Panc1 (cell line): ENCODE results near the gene GALNTL6. TPM values are rescaled to one million over a fixed set of nuclear protein-coding genes. Genes with fewer than 3 reads are reported as not detected.

Source experiments
- ATAC-seq: fragments of 200-7000 bp; cut with Tn5 transposase; 2 replicates; pipeline ENCODE4 v1.9.1; 2020; ENCODE audit warnings: mild to moderate bottlenecking, moderate library complexity
- BruUV-seq: library from RNA; stranded (reverse); fragments of 400-500 nt; replicated peaks from 2 replicates; lab custom pipeline; 2021; lab: Mats Ljungman, UMichigan
- CTCF ChIA-PET: fragments of 300-600 bp; sonication (Branson Sonifier 250); formaldehyde crosslinking; loops from one replicate; lab custom pipeline; 2022; ENCODE audit warnings: antibody characterized with exemption; lab: Charles Lee
- POLR2A ChIA-PET: fragments of 300-600 bp; sonication (Branson Sonifier 250); formaldehyde crosslinking; loops from one replicate; lab custom pipeline; 2022; ENCODE audit warnings: antibody characterized with exemption; lab: Charles Lee
- DNase-seq: peaks from one replicate; pipeline ENCODE4 v3.0.0-alpha.2; 2010; ENCODE audit warnings: low read depth, low spot score
- H3K27ac ChIP-seq: 2 replicates; pipeline ENCODE4 v1.5.1; 2011; ENCODE audit warnings: mild to moderate bottlenecking, low read length, inconsistent platforms
- H3K27me3 ChIP-seq: fragments of 200-500 bp; sonication (Bioruptor generic); 2 replicates; pipeline ENCODE4 v1.6.0; 2014; ENCODE audit warnings: low read length, inconsistent platforms; ENCODE audit not compliant: control insufficient read depth, insufficient read depth
- H3K36me3 ChIP-seq: fragments of 200-500 bp; sonication (Bioruptor generic); 2 replicates; pipeline ENCODE4 v1.5.1; 2014; ENCODE audit warnings: inconsistent platforms, mild to moderate bottlenecking, low read length, moderate library complexity; ENCODE audit not compliant: control insufficient read depth, insufficient read depth
- H3K4me1 ChIP-seq: 2 replicates; pipeline ENCODE4 v1.5.1; 2011; ENCODE audit warnings: inconsistent platforms, mild to moderate bottlenecking, low read length, moderate library complexity; ENCODE audit not compliant: control insufficient read depth, insufficient read depth
- H3K4me3 ChIP-seq, 2 experiments: 2 replicates each; pipeline ENCODE4 v1.5.1; 2011 to 2012; ENCODE audit warnings: low read depth in 2 of 2, low read length in 2 of 2, mild to moderate bottlenecking in 2 of 2, inconsistent platforms in 1 of 2, moderate library complexity in 1 of 2
- H3K9me3 ChIP-seq: fragments of 200-500 bp; sonication (Bioruptor generic); 2 replicates; pipeline ENCODE4 v1.5.1; 2014; ENCODE audit warnings: low read depth, mild to moderate bottlenecking, inconsistent platforms, low read length, moderate library complexity; ENCODE audit not compliant: control insufficient read depth, insufficient read depth
- CTCF ChIP-seq: fragments of 450-650 bp; IDR thresholded peaks from 2 replicates; pipeline ENCODE4 v1.5.1; 2017; ENCODE audit warnings: mild to moderate bottlenecking
- POLR2AphosphoS5 ChIP-seq: IDR thresholded peaks from 2 replicates; pipeline ENCODE4 v1.6.1; 2012; ENCODE audit warnings: mild to moderate bottlenecking, low read depth, low read length, moderate library complexity
- REST ChIP-seq, 2 experiments: IDR thresholded peaks; 2 replicates each; pipeline ENCODE4 v1.6.1; 2011 to 2012; ENCODE audit warnings: low read depth in 2 of 2, control low read depth in 1 of 2, low read length in 1 of 2, mild to moderate bottlenecking in 1 of 2, moderate library complexity in 1 of 2; ENCODE audit not compliant: insufficient read depth in 1 of 2
- SIN3A ChIP-seq: IDR thresholded peaks from 2 replicates; pipeline ENCODE4 v1.6.1; 2012; ENCODE audit warnings: low read depth, mild to moderate bottlenecking, low read length, moderate library complexity, borderline replicate concordance; ENCODE audit not compliant: insufficient read depth
- TCF7L2 ChIP-seq: IDR thresholded peaks from 2 replicates; pipeline ENCODE4 v1.6.1; 2011; ENCODE audit warnings: mild to moderate bottlenecking, low read depth, low read length, inconsistent platforms
- in situ Hi-C: cut with HindIII; loops from 2 replicates; pipeline ENCODE4 v1.10.0; 2016; ENCODE audit warnings: low sequenced_read_pairs, low pct_unique_long_range_greater_than_20kb
- intact Hi-C: fragments of 100-400 bp; cut with micrococcal nuclease; formaldehyde crosslinking; loops from one replicate; pipeline ENCODE4 v1.10.0; 2022; ENCODE audit not compliant: unreplicated experiment
- total RNA-seq: library from RNA; stranded (reverse); gene quantifications from one replicate; pipeline ENCODE4 v1.2.1, GENCODE V29; 2021; ENCODE audit not compliant: unreplicated experiment

GALNTL6 gene
- total RNA-seq, 1 experiment from 2014 or later = not detected

DNA sequence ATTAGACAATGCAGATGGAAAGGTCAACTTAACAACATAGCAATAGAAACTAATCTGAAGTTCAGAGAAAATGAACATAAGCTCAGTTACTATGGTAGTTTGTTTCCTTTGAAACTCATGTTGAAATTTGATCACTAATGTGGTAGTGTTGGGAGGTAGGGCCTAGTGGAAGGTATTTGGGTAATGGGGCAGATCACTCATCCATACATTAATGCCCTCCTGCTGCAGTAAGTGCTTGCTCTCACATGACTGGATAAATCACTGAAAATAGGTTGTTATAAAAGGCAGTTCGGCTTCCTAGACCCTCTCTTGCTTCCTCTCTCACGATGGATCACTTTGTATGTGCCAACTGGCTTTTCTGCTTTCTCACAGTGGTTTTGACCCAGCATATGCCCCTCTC, 788.0 kb downstream of the GALNTL6 start:
- no peak overlapping the region for H3K27ac ChIP-seq
- in situ Hi-C loops = no loop called here
- CTCF ChIA-PET = no interaction called here

GRCh38 chr4:172619218-172619617, 806.0 kb downstream of the GALNTL6 start:
- in situ Hi-C loops (no loop called here), intact Hi-C loops (no loop called here)
- no peak overlapping the region for H3K27ac ChIP-seq
- POLR2A ChIA-PET = no interaction called here
- CTCF ChIA-PET = no interaction called here
- ATAC-seq (no peak), DNase-seq (no peak)
- no peaks in the 10 kb centered on the region for H3K9me3 ChIP-seq
- no TSS peak for BruUV-seq
- TF ChIP-seq SIN3A = no peak
- TF ChIP-seq REST (IDR thresholded peaks at IDR 0.05; ENCODE audit: insufficient read depth in 1 of 2, low read depth in 2 of 2, low read length in 1 of 2) = no peak
- no peak for TF ChIP-seq TCF7L2
- no peak for TF ChIP-seq CTCF
- no peak overlapping the region for H3K4me3 ChIP-seq
- H3K36me3 ChIP-seq = no peaks in the 10 kb centered on the region
- no peaks in the 10 kb centered on the region for H3K4me1 ChIP-seq
- H3K27me3 ChIP-seq = no peaks in the 10 kb centered on the region

More for the DNA sequence above, 788.0 kb downstream of the GALNTL6 start:
- Histone ChIP-seq H3K27me3 (no peaks in the 10 kb centered on the region), H3K4me1 (no peaks in the 10 kb centered on the region), H3K9me3 (no peaks in the 10 kb centered on the region), H3K36me3 (no peaks in the 10 kb centered on the region), H3K4me3 (no peak overlapping the region)
- POLR2A ChIA-PET = no interaction called here
- TF ChIP-seq SIN3A (no peak), POLR2AphosphoS5 (no peak), CTCF (no peak), REST (IDR thresholded peaks at IDR 0.05; ENCODE audit: insufficient read depth in 1 of 2, low read depth in 2 of 2, low read length in 1 of 2) (no peak), TCF7L2 (no peak)
- no peak for DNase-seq
- ATAC-seq = no peak
- intact Hi-C loops = no loop called here
- BruUV-seq = no TSS peak
